ENCODE data around the gene ZP1.
A peak's percentile ranks its signal among the peaks of the same experiment; 100 is the strongest.

ZP1 gene

DNA sequence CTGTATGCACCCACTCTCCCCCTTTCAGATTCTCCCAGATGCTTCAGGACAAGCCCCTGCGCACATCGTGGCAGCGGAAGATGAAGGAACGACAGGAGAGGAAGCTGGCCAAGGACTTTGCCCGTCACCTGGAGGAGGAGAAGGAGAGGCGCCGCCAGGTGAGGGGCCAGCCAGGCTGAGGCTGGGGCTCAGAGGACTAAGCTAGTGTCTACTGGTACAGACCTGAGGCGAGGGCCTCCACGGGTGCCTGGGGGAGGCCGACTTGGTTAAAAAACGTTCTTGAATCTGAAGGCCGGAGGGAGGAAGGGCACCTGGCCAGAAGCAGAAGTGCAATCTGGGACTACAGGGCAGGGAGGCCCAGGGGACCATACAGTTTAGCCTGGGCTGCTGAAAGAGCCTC lies 19.4 kb upstream of the ZP1 start:
- Histone ChIP-seq H3K9ac (ENCODE audit: low read length) (no peak overlapping the region), H3K27me3 (ENCODE audit: control insufficient read depth, insufficient read depth, low read length) (no peaks in the 10 kb centered on the region), H3K36me3 (ENCODE audit: control insufficient read depth, low read depth, low read length) (peaks cover 35% of the 10 kb centered on the region)

DNA sequence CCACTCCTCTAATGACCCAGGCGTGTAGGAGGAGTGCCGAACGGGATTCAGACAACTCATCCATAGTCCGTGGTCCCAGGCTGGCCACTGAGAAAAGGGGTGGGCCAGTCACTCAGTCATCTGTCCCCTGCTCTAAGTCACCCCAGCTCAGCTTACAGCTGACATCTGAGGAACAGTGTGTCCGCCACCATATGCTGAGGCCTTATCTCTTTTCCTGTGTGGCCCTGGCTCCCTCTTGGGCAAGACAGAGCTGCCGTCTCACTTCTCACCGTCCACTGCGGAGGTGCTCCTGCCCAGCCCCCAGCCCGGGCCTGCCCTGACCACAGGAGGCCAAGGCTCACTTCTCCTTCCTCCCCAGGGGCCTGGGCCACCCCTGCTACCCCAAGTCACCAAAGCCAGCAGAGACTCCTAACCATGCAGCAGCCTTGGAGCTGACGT lies 18.6 kb upstream of the ZP1 start:
- Histone ChIP-seq H3K27me3 (ENCODE audit: control insufficient read depth, insufficient read depth, low read length) (peaks cover 6% of the 10 kb centered on the region), H3K4me3 (ENCODE audit: low read length) (no peak overlapping the region), H3K36me3 (ENCODE audit: control insufficient read depth, low read depth, low read length) (peaks cover 35% of the 10 kb centered on the region), H3K4me1 (ENCODE audit: control insufficient read depth, low read depth, low read length) (peaks cover 2% of the 10 kb centered on the region), H3K9me3 (ENCODE audit: control insufficient read depth, low read depth, low read length) (no peaks in the 10 kb centered on the region), H3K27ac (ENCODE audit: low read length) (no peak overlapping the region), H3K9ac (ENCODE audit: low read length) (no peak overlapping the region)

More for the DNA sequence above, 19.4 kb upstream of the ZP1 start:
- H3K27ac ChIP-seq (ENCODE audit: low read length): no peak overlapping the region
- no peaks in the 10 kb centered on the region for H3K9me3 ChIP-seq (ENCODE audit: control insufficient read depth, low read depth, low read length)
- peaks cover 8% of the 10 kb centered on the region for H3K4me1 ChIP-seq (ENCODE audit: control insufficient read depth, low read depth, low read length)
- H3K4me3 ChIP-seq (ENCODE audit: low read length): no peak overlapping the region

DNA sequence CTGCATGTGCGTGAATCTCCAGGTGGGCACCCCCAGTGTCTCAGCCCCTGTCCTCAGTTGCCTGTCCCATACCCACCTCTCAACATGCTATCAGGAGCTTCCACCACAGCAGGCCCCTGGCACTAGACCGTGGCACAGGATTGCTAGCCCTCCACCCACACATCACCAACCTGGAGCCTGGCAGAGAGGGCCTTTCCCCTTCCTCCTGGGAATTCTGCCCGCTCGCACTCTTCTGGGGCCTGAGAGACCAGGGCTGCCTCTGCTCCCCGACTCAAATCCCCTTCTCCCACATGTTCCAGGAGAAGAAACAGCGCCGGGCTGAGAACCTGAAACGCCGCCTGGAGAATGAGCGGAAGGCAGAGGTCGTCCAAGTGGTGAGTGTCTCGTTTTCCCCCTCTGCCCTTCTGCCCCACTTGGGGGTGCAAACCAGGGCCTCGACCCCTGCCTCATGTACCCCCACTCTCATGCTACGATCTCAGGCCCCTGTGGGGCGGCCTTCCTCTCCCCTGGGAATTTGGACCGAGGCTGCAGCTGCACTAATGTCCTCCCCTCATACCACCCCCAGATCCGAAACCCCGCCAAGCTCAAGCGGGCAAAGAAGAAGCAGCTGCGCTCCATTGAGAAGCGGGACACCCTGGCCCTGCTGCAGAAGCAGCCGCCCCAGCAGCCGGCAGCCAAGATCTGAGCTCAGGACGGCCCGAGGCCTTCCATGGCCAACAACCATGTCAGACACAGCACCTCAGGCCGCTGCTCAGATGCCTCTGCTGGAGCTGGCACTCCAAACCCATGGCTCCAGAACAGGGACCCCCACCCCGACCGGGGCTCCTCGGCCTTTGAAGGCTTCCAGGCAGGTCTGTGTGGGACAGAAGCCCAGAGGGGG lies 17.5 kb upstream of the ZP1 start:
- peaks cover 34% of the 10 kb centered on the region for H3K36me3 ChIP-seq (ENCODE audit: control insufficient read depth, low read depth, low read length)
- no peaks in the 10 kb centered on the region for H3K4me1 ChIP-seq (ENCODE audit: control insufficient read depth, low read depth, low read length)
- no peak overlapping the region for H3K4me3 ChIP-seq (ENCODE audit: low read length)

DNA sequence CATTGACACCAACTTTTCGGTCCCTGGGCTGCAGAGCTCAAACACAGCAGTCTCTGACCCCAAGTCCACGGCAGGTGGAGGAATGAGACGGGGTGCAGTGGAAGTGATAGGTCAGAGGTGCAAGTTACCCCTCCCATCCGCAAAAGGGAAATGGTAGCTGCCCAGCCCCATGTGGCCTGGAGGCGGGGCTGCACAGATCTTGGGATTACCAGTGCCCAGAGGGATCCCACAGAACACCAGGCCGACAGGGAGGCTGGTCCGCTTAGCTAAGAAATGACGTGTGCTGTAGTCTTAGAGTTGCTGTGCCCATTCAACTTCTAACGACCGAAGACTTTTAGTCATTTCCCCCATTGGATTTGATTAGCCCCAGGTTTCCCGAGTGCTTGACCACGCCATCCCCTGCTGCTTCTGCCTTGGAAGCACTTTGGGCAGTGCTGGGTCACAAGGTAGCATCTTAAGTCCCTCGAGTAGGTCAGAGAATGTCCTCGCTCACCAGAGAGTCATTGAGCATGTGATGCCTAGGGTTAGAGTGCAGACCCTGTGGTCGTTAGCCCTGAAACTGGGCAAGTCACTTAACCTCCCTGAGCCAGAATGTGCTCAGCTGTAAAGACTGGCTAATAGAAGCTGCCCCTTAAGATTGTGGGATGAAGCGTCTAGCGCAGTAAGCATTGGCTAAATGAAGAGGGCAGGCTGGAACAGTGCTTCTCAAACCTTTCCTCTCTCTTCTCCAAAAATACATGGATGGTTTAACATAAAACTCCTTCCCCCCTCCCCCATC lies 15.8 kb upstream of the ZP1 start:
- H3K4me1 ChIP-seq (ENCODE audit: control insufficient read depth, low read depth, low read length): no peaks in the 10 kb centered on the region
- no peak overlapping the region for H3K27ac ChIP-seq (ENCODE audit: low read length)
- H3K4me3 ChIP-seq (ENCODE audit: low read length): no peak overlapping the region
- no peak overlapping the region for H3K9ac ChIP-seq (ENCODE audit: low read length)
- H3K36me3 ChIP-seq (ENCODE audit: control insufficient read depth, low read depth, low read length): peaks cover 31% of the 10 kb centered on the region
- no peaks in the 10 kb centered on the region for H3K9me3 ChIP-seq (ENCODE audit: control insufficient read depth, low read depth, low read length)
- H3K27me3 ChIP-seq (ENCODE audit: control insufficient read depth, insufficient read depth, low read length): peaks cover 6% of the 10 kb centered on the region

More for the DNA sequence above, 17.5 kb upstream of the ZP1 start:
- Histone ChIP-seq H3K27me3 (ENCODE audit: control insufficient read depth, insufficient read depth, low read length) (peaks cover 6% of the 10 kb centered on the region), H3K27ac (ENCODE audit: low read length) (no peak overlapping the region), H3K9me3 (ENCODE audit: control insufficient read depth, low read depth, low read length) (no peaks in the 10 kb centered on the region), H3K9ac (ENCODE audit: low read length) (no peak overlapping the region)

DNA sequence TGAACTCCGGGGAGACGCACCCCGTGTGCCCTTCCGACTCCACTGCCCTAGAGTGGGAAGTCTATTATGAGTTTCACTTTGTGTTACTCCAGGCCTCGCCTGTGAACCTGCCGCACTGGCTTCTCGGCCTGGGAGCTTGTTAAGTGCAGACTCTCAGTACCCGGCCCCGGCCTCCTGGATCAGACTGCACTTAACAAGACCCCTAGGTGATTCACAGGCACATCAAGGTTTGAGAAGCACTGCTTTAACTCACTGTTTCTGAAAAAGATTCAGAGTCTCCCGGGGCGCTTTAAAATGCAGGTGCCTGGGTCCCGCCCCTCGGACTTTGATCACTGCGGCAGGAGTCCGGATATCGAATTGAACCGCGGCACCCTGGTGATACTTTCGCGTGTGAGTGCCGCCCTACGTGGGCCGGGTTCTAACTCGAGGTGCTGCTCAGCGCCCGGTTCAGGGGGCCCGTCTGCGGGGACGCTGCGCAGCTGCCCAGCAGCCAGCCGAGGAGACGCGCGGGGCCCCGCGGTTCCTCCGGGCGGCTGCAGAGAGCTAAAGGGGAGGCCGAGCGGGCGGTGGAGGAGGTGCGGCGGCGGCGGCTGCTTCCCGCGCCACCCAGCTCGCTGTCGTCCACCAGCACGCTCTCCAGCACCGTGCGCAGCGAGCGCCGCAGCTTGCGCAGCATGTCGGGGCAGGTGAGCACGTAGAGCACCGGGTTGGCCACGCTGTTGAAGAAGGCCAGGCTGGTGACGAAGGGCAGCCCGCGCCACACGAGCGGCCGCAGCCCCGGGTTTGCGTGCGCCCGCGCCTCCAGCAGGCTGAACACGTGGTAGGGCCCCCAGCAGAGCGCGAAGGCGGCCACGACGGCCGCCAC lies 15.0 kb upstream of the ZP1 start:
- H3K9ac ChIP-seq (ENCODE audit: low read length): no peak overlapping the region
- peaks cover 31% of the 10 kb centered on the region for H3K36me3 ChIP-seq (ENCODE audit: control insufficient read depth, low read depth, low read length)
- peak overlapping the region; percentile 21 for H3K4me3 ChIP-seq (ENCODE audit: low read length)
- no peaks in the 10 kb centered on the region for H3K9me3 ChIP-seq (ENCODE audit: control insufficient read depth, low read depth, low read length)
- H3K27me3 ChIP-seq (ENCODE audit: control insufficient read depth, insufficient read depth, low read length): peaks cover 6% of the 10 kb centered on the region
- no peaks in the 10 kb centered on the region for H3K4me1 ChIP-seq (ENCODE audit: control insufficient read depth, low read depth, low read length)
- H3K27ac ChIP-seq (ENCODE audit: low read length): no peak overlapping the region

DNA sequence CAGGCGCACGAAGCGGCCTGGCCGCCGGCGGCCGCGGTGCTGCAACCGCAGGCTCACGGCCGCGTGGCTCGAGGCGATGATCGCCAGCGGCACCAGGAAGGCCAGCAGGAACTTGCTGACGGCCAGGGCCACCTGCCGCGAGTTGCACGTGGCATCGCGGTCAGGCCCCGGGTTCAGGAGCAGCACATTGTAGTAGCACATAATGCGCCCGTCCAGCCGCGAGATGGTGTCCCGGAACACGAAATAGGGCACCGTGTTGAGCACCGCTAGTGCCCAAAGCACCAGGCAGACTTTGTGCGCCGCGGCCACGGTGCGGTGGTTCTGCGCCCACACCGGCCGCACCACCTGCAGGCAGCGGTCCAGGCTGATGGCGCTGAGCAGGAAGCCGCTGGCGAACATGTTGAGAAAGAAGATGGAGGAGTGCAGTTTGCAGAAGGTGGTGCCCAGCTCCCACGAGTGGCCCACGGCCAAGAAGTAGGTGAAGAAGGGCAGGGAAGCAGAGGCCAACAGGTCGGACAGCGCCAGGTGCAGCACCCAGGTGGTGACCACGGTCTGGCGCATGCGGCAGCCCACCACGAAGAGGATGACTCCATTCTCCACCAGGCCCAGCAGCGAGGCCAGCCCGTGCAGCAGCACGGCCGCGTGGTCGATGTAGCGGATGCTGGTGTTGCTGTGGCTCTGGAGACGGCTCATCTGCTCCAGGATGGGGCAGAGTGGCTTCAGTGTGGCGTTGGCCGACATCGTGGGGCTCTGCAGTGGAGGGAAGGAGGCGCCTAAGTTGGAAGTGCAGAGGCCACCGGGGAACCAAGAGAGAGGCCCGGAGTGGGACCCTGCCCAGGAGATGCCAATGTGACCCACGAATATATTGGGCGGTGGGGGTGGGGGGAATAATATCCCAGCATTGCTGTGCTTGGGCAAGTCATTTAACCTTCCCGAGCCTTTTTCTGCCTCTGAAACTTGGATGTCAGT lies 14.1 kb upstream of the ZP1 start:
- no peak overlapping the region for H3K4me3 ChIP-seq (ENCODE audit: low read length)
- H3K9me3 ChIP-seq (ENCODE audit: control insufficient read depth, low read depth, low read length): no peaks in the 10 kb centered on the region

DNA sequence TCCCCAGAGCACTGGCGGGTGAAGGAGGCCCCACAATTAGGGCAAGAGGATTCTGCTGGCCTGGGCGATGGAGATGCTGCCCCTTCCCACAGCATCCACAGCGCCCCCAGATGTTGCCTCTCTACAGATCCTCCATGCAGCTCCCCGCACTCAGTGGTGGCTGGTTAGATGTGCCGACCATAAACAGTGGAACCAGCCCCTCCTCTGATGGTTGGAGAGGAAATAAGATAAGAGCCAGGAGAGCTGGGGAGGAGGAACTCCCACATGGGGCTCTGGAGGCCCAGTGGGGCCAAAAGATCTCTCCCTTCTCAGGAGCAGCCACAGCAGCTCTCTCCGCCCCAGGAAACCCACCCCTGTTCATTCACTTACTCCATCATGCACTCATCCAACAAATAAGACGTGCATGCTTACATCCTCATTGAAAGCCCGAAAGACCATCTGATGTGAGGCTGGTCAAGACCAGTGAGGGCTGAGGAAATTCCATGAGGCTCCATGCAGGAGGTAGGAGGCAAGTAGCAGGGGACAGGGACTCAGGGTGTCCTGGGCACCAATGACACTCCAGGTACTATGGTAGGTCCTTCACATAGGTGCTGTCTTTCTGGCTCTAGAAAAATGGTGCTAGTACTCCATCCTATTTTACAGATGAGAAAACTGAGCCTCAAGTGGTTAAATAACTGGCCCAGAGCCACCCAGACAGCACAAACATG lies 13.0 kb upstream of the ZP1 start:
- Histone ChIP-seq H3K9ac (ENCODE audit: low read length) (no peak overlapping the region), H3K36me3 (ENCODE audit: control insufficient read depth, low read depth, low read length) (peaks cover 20% of the 10 kb centered on the region), H3K9me3 (ENCODE audit: control insufficient read depth, low read depth, low read length) (no peaks in the 10 kb centered on the region), H3K27me3 (ENCODE audit: control insufficient read depth, insufficient read depth, low read length) (peaks cover 6% of the 10 kb centered on the region), H3K4me1 (ENCODE audit: control insufficient read depth, low read depth, low read length) (no peaks in the 10 kb centered on the region), H3K27ac (ENCODE audit: low read length) (no peak overlapping the region), H3K4me3 (ENCODE audit: low read length) (no peak overlapping the region)

More for the DNA sequence above, 14.1 kb upstream of the ZP1 start:
- Histone ChIP-seq H3K27ac (ENCODE audit: low read length) (no peak overlapping the region), H3K27me3 (ENCODE audit: control insufficient read depth, insufficient read depth, low read length) (peaks cover 6% of the 10 kb centered on the region), H3K9ac (ENCODE audit: low read length) (no peak overlapping the region), H3K4me1 (ENCODE audit: control insufficient read depth, low read depth, low read length) (no peaks in the 10 kb centered on the region), H3K36me3 (ENCODE audit: control insufficient read depth, low read depth, low read length) (peaks cover 29% of the 10 kb centered on the region)

DNA sequence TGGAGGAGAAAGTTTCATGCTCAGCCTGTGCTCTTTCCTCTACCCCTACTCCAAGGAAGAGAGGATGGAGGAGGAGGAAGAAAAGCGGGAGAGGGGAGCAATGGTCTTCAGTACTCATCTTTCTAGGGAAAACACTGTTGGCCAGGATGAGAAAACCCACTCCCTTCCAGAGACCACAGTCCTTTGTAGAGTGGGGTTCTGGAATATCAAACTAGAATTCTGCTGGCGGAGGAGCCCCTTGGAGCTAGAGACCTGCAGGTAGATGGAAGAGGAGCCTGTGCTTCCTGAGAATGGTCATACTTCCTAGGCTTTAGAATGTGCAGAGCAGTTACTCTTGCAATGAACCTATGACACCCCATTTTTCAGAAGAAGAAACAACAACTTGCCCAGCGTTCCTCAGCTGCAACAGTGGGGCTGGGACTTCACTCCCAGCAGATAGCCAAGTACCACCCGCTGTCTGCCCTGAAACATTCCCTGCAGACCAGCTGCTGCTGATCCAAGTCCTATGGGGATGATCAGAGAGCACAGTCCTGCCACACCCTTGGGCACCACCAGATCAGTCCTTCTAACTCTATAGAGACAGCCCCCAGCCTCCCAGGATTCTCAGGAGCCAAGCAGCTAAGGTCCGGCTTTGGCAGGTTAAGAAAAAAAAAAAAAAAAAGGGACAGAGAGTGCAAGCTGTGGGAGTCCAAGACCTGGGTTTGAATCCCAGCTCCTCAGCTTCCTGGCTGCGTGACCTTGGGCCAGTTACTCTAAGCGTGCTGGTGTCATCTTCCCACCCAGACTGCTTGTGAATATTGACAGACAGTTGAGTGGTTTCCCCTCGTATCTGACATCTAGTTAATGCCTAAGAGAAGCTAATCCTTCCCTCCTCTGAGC lies 12.3 kb upstream of the ZP1 start:
- peaks cover 12% of the 10 kb centered on the region for H3K36me3 ChIP-seq (ENCODE audit: control insufficient read depth, low read depth, low read length)
- no peak overlapping the region for H3K9ac ChIP-seq (ENCODE audit: low read length)
- H3K9me3 ChIP-seq (ENCODE audit: control insufficient read depth, low read depth, low read length): no peaks in the 10 kb centered on the region
- no peak overlapping the region for H3K4me3 ChIP-seq (ENCODE audit: low read length)
- no peaks in the 10 kb centered on the region for H3K4me1 ChIP-seq (ENCODE audit: control insufficient read depth, low read depth, low read length)
- H3K27ac ChIP-seq (ENCODE audit: low read length): no peak overlapping the region
- H3K27me3 ChIP-seq (ENCODE audit: control insufficient read depth, insufficient read depth, low read length): peaks cover 6% of the 10 kb centered on the region

DNA sequence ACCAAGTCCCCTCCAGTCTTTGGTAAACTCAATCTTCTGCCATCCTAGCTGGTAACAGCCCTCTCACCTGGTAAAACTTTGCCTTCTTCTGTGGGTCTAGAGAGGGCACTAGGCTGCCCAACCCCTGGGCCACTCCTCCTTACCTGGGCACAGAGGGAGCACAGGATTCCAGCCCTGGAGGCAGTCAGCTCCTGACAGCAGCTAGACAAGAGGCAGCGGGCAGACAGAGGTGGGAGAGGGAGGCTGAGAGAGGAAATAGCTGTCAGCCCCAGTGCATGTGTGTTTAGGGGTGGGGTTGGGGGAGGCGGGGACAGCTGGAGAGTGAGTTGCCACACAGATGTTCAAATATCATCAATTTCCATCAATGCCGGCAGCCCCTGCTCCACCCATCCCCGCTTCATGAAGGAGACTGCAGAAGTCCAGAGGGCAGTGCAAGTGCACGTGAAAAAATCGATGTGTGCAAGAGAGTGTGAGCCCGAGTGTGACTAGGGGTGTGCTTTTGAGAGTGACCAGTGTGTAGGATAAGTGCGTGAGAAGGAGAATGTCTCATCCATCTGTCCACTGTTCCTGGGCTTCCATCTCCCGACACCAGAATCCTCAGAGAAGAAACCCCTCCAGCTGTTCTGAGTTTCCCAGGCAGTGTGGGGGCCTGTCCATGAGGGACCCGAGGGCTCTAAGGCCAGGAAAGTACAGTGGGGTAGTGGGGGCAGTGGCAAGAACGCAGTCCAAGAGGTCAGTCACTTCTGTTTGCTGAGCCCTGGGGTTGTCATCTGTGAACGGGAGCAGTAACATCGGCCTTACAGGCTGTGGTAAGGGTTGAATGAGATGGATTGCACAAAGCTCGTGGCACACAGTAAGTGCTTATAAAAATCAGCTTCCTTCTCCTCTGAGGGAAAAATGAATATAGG lies 11.4 kb upstream of the ZP1 start, which contains the start of gene PTGDR2:
PTGDR2 (minus strand) TSS at position 225 of the 908 bp plus-strand sequence. CDS start 2,228 bp downstream, outside the sequence.
- no peak within 1 kb of the TSS for H3K27ac ChIP-seq (ENCODE audit: low read length)
- no peak within 1 kb of the TSS for H3K9ac ChIP-seq (ENCODE audit: low read length)
- H3K4me3 ChIP-seq (ENCODE audit: low read length): no peak within 1 kb of the TSS
- no peaks in the 10 kb centered on the region for H3K4me1 ChIP-seq (ENCODE audit: control insufficient read depth, low read depth, low read length)
- H3K27me3 ChIP-seq (ENCODE audit: control insufficient read depth, insufficient read depth, low read length): peaks cover 6% of the 10 kb centered on the region
- peaks cover 3% of the 10 kb centered on the region for H3K36me3 ChIP-seq (ENCODE audit: control insufficient read depth, low read depth, low read length)
- H3K9me3 ChIP-seq (ENCODE audit: control insufficient read depth, low read depth, low read length): no peaks in the 10 kb centered on the region
